HepG2 (cell line): ENCODE data around the gene SLU7. TPM values are rescaled to one million over a fixed set of nuclear protein-coding genes. Genes with fewer than 3 reads are reported as not detected.

ENCODE experiments used
- FOXP1 ChIP-seq, 2 experiments: fragments of 450-650 bp in 1 of 2; IDR thresholded peaks; 2 replicates each; pipeline ENCODE4 v1.6.1; 2017 to 2018; ENCODE audit warnings: antibody characterized with exemption in 1 of 2
- HDAC1 ChIP-seq: sonication (generic); formaldehyde crosslinking; IDR thresholded peaks from 2 replicates; pipeline ENCODE4 v1.5.1; 2020; ENCODE audit warnings: mild to moderate bottlenecking, missing genetic modification reagents
- HOXA9 ChIP-seq: sonication (generic); formaldehyde crosslinking; IDR thresholded peaks from 2 replicates; pipeline ENCODE4 v1.8.1; 2022; ENCODE audit warnings: missing genetic modification reagents, mild to moderate bottlenecking, moderate library complexity, borderline replicate concordance
- NFKBIZ ChIP-seq: IDR thresholded peaks from 2 replicates; pipeline ENCODE4 v1.6.1; 2018; ENCODE audit warnings: missing genetic modification reagents, missing compliant biosample characterization
- SP1 ChIP-seq, 2 experiments: fragments of 450-650 bp in 1 of 2; sonication (generic) in 1 of 2; formaldehyde crosslinking in 1 of 2; IDR thresholded peaks; 2 replicates each; pipeline versions ENCODE4 v1.4.0 to v1.6.1; 2016 to 2020; ENCODE audit warnings: missing genetic modification reagents in 1 of 2
- SRSF9 ChIP-seq: fragments of 200-400 bp; formaldehyde crosslinking; IDR thresholded peaks from 2 replicates; pipeline ENCODE4 v1.6.1; 2018; ENCODE audit warnings: borderline replicate concordance, mild to moderate bottlenecking, low read depth, low read length; ENCODE audit not compliant: insufficient read depth, poor library complexity, severe bottlenecking
- TAF1 ChIP-seq: sonication (generic); formaldehyde crosslinking; IDR thresholded peaks from 2 replicates; pipeline ENCODE4 v1.4.0; 2020; ENCODE audit warnings: missing genetic modification reagents
- TEAD3 ChIP-seq: optimal IDR thresholded peaks from 2 replicates; pipeline ENCODE3; 2016; ENCODE audit warnings: borderline replicate concordance
- TRIM24 ChIP-seq: sonication (generic); formaldehyde crosslinking; IDR thresholded peaks from 2 replicates; pipeline ENCODE4 v1.8.0; 2022; ENCODE audit warnings: mild to moderate bottlenecking, missing genetic modification reagents
- polyA plus RNA-seq, 8 experiments: library from polyadenylated mRNA; depleted of rRNA in 3 of 8; stranded (reverse) in 7 of 8; unstranded in 1 of 8; fragments of >200 nt; fragmentation: Illumina TruSeq in 4 of 8; extraction: Trizol in 4 of 8; gene quantifications; 2 replicates each; pipeline versions ENCODE4 v1.2.1 to v1.2.3, GENCODE V29; 2011 to 2016; ENCODE audit warnings: low read depth in 4 of 8, missing spikeins in 1 of 8, mixed read lengths in 1 of 8; ENCODE audit not compliant: insufficient read depth in 1 of 8
- total RNA-seq, 5 experiments: library from RNA; depleted of rRNA; stranded (reverse); fragments of >200 nt; fragmentation: Illumina TruSeq; extraction: Trizol; gene quantifications; 2 replicates each; pipeline ENCODE4 v1.2.3, GENCODE V29; 2016; ENCODE audit warnings: low read depth in 1 of 5
- TF ChIP-seq, protein P1 (sequence below): sonication (generic); formaldehyde crosslinking; IDR thresholded peaks from 2 replicates; pipeline ENCODE4 v1.4.0; 2020; ENCODE audit warnings: mild to moderate bottlenecking, missing genetic modification reagents, borderline replicate concordance
- TF ChIP-seq, protein P2 (sequence below): conservative IDR thresholded peaks from 2 replicates; pipeline ENCODE4 v1.6.1; 2018; ENCODE audit warnings: missing genetic modification reagents
- TF ChIP-seq, protein P3 (sequence below): sonication (generic); formaldehyde crosslinking; IDR thresholded peaks from one replicate; pipeline ENCODE4 v1.5.1; 2020; ENCODE audit warnings: mild to moderate bottlenecking, missing genetic modification reagents; ENCODE audit errors: not compliant biosample characterization
- TF ChIP-seq, protein P4 (sequence below): sonication (generic); formaldehyde crosslinking; IDR thresholded peaks from 2 replicates; pipeline ENCODE4 v1.8.0; 2022; ENCODE audit warnings: mild to moderate bottlenecking, missing genetic modification reagents

The SLU7 gene
- total and polyA plus RNA-seq, 2 of the 13 experiments (the other 11 are each of a cell fraction or from before 2014, with no cell fraction given) = 24.0 to 39.2 TPM

DNA sequence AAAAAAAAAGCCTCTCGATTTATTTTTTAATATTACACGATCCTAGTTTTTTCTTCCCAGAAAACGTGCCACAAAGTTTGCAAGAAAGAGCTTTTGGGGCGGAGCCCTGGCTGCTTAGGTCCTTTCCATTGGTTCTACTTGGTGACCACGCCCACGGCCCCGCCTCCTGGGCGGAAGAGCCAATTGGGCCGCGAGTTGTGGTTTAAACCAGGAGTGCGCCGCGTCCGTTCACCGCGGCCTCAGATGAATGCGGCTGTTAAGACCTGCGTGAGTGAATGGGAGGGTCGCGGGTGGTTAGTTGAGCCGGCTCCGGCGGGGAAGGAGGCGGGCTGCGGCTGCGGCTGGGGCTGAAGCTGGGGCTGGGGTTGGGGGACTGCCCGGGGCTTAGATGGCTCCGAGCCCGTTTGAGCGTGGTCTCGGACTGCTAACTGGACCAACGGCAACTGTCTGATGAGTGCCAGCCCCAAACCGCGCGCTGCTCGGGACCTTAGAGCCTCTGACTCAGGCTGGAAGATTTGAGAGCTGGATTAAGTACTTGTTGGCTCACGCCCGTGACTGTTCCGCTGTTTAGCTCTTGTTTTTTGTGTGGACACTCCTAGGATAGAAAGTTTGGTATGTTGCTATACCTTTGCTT, 2.9 kb upstream of the SLU7 start, which contains the start of gene PTTG1 (continued):
- TF ChIP-seq, protein P1, sequence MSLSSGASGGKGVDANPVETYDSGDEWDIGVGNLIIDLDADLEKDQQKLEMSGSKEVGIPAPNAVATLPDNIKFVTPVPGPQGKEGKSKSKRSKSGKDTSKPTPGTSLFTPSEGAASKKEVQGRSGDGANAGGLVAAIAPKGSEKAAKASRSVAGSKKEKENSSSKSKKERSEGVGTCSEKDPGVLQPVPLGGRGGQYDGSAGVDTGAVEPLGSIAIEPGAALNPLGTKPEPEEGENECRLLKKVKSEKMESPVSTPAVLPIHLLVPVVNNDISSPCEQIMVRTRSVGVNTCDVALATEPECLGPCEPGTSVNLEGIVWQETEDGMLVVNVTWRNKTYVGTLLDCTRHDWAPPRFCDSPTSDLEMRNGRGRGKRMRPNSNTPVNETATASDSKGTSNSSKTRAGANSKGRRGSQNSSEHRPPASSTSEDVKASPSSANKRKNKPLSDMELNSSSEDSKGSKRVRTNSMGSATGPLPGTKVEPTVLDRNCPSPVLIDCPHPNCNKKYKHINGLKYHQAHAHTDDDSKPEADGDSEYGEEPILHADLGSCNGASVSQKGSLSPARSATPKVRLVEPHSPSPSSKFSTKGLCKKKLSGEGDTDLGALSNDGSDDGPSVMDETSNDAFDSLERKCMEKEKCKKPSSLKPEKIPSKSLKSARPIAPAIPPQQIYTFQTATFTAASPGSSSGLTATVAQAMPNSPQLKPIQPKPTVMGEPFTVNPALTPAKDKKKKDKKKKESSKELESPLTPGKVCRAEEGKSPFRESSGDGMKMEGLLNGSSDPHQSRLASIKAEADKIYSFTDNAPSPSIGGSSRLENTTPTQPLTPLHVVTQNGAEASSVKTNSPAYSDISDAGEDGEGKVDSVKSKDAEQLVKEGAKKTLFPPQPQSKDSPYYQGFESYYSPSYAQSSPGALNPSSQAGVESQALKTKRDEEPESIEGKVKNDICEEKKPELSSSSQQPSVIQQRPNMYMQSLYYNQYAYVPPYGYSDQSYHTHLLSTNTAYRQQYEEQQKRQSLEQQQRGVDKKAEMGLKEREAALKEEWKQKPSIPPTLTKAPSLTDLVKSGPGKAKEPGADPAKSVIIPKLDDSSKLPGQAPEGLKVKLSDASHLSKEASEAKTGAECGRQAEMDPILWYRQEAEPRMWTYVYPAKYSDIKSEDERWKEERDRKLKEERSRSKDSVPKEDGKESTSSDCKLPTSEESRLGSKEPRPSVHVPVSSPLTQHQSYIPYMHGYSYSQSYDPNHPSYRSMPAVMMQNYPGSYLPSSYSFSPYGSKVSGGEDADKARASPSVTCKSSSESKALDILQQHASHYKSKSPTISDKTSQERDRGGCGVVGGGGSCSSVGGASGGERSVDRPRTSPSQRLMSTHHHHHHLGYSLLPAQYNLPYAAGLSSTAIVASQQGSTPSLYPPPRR = no peak
- TF ChIP-seq SRSF9 (no peak), TAF1 (CRISPR knock-in tag) (peak; percentile 64), FOXP1 (IDR thresholded peaks at IDR 0.05) (no peak), FOXP1 (CRISPR knock-in tag; IDR thresholded peaks at IDR 0.05) (no peak), TEAD3 (no peak), HOXA9 (CRISPR knock-in tag) (no peak), TRIM24 (CRISPR knock-in tag) (no peak), HDAC1 (CRISPR knock-in tag) (peak; percentile 83), NFKBIZ (CRISPR knock-in tag) (no peak), SP1 (IDR thresholded peaks at IDR 0.05) (no peak), SP1 (CRISPR knock-in tag; IDR thresholded peaks at IDR 0.05) (peak; percentile 92)
- TF ChIP-seq, protein P2, sequence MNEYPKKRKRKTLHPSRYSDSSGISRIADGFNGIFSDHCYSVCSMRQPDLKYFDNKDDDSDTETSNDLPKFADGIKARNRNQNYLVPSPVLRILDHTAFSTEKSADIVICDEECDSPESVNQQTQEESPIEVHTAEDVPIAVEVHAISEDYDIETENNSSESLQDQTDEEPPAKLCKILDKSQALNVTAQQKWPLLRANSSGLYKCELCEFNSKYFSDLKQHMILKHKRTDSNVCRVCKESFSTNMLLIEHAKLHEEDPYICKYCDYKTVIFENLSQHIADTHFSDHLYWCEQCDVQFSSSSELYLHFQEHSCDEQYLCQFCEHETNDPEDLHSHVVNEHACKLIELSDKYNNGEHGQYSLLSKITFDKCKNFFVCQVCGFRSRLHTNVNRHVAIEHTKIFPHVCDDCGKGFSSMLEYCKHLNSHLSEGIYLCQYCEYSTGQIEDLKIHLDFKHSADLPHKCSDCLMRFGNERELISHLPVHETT (CRISPR knock-in tag) = no peak
- TF ChIP-seq, protein P3, sequence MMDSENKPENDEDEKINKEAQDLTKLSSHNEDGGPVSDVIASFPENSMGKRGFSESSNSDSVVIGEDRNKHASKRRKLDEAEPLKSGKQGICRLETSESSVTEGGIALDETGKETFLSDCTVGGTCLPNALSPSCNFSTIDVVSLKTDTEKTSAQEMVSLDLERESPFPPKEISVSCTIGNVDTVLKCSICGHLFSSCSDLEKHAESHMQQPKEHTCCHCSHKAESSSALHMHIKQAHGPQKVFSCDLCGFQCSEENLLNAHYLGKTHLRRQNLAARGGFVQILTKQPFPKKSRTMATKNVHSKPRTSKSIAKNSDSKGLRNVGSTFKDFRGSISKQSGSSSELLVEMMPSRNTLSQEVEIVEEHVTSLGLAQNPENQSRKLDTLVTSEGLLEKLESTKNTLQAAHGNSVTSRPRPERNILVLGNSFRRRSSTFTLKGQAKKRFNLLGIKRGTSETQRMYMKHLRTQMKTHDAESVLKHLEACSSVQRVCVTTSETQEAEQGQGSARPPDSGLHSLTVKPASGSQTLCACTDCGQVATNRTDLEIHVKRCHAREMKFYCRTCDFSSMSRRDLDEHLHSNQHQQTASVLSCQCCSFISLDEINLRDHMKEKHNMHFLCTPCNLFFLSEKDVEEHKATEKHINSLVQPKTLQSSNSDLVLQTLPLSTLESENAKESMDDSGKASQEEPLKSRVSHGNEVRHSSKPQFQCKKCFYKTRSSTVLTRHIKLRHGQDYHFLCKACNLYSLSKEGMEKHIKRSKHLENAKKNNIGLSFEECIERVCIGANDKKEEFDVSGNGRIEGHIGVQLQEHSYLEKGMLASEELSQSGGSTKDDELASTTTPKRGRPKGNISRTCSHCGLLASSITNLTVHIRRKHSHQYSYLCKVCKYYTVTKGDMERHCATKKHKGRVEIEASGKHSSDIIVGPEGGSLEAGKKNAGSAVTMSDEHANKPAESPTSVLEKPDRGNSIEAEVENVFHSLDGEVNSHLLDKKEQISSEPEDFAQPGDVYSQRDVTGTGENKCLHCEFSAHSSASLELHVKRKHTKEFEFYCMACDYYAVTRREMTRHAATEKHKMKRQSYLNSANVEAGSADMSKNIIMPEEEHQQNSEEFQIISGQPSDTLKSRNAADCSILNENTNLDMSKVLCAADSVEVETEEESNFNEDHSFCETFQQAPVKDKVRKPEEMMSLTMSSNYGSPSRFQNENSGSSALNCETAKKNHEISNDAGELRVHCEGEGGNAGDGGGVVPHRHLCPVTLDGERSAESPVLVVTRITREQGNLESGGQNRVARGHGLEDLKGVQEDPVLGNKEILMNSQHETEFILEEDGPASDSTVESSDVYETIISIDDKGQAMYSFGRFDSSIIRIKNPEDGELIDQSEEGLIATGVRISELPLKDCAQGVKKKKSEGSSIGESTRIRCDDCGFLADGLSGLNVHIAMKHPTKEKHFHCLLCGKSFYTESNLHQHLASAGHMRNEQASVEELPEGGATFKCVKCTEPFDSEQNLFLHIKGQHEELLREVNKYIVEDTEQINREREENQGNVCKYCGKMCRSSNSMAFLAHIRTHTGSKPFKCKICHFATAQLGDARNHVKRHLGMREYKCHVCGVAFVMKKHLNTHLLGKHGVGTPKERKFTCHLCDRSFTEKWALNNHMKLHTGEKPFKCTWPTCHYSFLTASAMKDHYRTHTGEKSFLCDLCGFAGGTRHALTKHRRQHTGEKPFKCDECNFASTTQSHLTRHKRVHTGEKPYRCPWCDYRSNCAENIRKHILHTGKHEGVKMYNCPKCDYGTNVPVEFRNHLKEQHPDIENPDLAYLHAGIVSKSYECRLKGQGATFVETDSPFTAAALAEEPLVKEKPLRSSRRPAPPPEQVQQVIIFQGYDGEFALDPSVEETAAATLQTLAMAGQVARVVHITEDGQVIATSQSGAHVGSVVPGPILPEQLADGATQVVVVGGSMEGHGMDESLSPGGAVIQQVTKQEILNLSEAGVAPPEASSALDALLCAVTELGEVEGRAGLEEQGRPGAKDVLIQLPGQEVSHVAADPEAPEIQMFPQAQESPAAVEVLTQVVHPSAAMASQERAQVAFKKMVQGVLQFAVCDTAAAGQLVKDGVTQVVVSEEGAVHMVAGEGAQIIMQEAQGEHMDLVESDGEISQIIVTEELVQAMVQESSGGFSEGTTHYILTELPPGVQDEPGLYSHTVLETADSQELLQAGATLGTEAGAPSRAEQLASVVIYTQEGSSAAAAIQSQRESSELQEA (CRISPR knock-in tag) = no peak
- TF ChIP-seq, protein P4, sequence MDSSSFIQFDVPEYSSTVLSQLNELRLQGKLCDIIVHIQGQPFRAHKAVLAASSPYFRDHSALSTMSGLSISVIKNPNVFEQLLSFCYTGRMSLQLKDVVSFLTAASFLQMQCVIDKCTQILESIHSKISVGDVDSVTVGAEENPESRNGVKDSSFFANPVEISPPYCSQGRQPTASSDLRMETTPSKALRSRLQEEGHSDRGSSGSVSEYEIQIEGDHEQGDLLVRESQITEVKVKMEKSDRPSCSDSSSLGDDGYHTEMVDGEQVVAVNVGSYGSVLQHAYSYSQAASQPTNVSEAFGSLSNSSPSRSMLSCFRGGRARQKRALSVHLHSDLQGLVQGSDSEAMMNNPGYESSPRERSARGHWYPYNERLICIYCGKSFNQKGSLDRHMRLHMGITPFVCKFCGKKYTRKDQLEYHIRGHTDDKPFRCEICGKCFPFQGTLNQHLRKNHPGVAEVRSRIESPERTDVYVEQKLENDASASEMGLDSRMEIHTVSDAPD = no peak
